Panc1 (cell line): ENCODE data around the gene UBE2U.
"Not testable (repeated sequence)": the region's sequence is repeated elsewhere in the genome, so short reads cannot be mapped to it uniquely, and the experiment has no call there.

Experiments used
- POLR2AphosphoS5 ChIP-seq: IDR thresholded peaks from 2 replicates; pipeline ENCODE4 v1.6.1; 2012; ENCODE audit warnings: mild to moderate bottlenecking, low read depth, low read length, moderate library complexity
- TF ChIP-seq, protein P1 (sequence below): fragments of 450-650 bp; IDR thresholded peaks from 2 replicates; pipeline ENCODE4 v1.5.1; 2017; ENCODE audit warnings: mild to moderate bottlenecking

DNA sequence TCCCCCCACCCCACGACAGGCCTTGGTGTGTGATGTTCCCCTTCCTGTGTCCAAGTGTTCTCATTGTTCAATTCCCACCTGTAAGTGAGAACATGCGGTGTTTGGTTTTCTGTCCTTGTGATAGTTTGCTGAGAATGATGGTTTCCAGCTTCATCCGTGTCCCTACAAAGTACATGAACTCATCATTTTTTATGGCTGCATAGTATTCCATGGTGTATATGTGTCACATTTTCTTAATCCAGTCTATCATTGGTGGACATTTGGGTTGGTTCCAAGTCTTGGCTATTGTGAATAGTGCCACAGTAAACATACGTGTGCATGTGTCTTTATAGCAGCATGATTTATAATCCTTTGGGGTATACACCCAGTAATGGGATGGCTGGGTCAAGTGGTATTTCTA is 36.1 kb downstream of the UBE2U start:
- TF ChIP-seq, protein P1, sequence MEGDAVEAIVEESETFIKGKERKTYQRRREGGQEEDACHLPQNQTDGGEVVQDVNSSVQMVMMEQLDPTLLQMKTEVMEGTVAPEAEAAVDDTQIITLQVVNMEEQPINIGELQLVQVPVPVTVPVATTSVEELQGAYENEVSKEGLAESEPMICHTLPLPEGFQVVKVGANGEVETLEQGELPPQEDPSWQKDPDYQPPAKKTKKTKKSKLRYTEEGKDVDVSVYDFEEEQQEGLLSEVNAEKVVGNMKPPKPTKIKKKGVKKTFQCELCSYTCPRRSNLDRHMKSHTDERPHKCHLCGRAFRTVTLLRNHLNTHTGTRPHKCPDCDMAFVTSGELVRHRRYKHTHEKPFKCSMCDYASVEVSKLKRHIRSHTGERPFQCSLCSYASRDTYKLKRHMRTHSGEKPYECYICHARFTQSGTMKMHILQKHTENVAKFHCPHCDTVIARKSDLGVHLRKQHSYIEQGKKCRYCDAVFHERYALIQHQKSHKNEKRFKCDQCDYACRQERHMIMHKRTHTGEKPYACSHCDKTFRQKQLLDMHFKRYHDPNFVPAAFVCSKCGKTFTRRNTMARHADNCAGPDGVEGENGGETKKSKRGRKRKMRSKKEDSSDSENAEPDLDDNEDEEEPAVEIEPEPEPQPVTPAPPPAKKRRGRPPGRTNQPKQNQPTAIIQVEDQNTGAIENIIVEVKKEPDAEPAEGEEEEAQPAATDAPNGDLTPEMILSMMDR = not testable (repeated sequence)
- TF ChIP-seq POLR2AphosphoS5 = not testable (repeated sequence)
